CD4-positive, alpha-beta T cell (primary cell): ENCODE measurements around the gene ZMAT3. TPM values are rescaled to one million over a fixed set of nuclear protein-coding genes. Genes with fewer than 3 reads are reported as not detected.
A peak's percentile ranks its signal among the peaks of the same experiment; 100 is the strongest.

Source experiments
- ATAC-seq: fragments of 200-7000 bp; cut with Tn5 transposase; one replicate; pipeline ENCODE4 v1.10.0; 2022; ENCODE audit warnings: mild to moderate bottlenecking; ENCODE audit not compliant: poor library complexity
- CTCF ChIA-PET: fragments of 350-600 bp; sonication (Branson Sonifier 250); formaldehyde crosslinking; loops from one replicate; lab custom pipeline; 2021; ENCODE audit warnings: antibody characterized with exemption, inconsistent platforms; lab: Charles Lee
- POLR2A ChIA-PET: fragments of 350-600 bp; sonication (Branson Sonifier 250); formaldehyde crosslinking; loops from one replicate; lab custom pipeline; 2021; ENCODE audit warnings: antibody characterized with exemption, inconsistent platforms; lab: Charles Lee
- DNase-seq, 14 experiments: peaks; one replicate each; pipeline ENCODE4 v3.0.0-alpha.2; 2013 to 2020; ENCODE audit warnings: mixed read lengths in 2 of 14
- H3K27ac ChIP-seq, 2 donors: one replicate each; pipeline versions ENCODE4 v1.5.1 to v1.7.0; 2013; ENCODE audit warnings: low read length in 2 of 2, low read depth in 1 of 2, mild to moderate bottlenecking in 1 of 2
- H3K27me3 ChIP-seq, 2 experiments: 1 replicate in 1 of 2; 2 replicates in 1 of 2; pipeline versions ENCODE4 v1.6.1 to v1.7.0; 2013; ENCODE audit warnings: low read length in 2 of 2, control low read depth in 1 of 2, mild to moderate bottlenecking in 1 of 2, moderate library complexity in 1 of 2; ENCODE audit not compliant: insufficient read depth in 2 of 2, control insufficient read depth in 1 of 2
- H3K36me3 ChIP-seq: one replicate; pipeline ENCODE4 v1.6.1; 2013; ENCODE audit warnings: low read length, control low read depth; ENCODE audit not compliant: insufficient read depth
- H3K4me1 ChIP-seq: one replicate; pipeline ENCODE4 v1.6.1; 2013; ENCODE audit warnings: low read length, control low read depth; ENCODE audit not compliant: insufficient read depth
- H3K4me3 ChIP-seq: one replicate; pipeline ENCODE4 v1.5.1; 2013; ENCODE audit warnings: mild to moderate bottlenecking, low read length, moderate library complexity
- H3K9me3 ChIP-seq, 2 experiments: 1 replicate in 1 of 2; 2 replicates in 1 of 2; pipeline versions ENCODE4 v1.6.1 to v1.7.0; 2013; ENCODE audit warnings: low read length in 2 of 2, mild to moderate bottlenecking in 2 of 2, control low read depth in 1 of 2, moderate library complexity in 1 of 2; ENCODE audit not compliant: control insufficient read depth in 1 of 2, insufficient read depth in 1 of 2
- H3K27ac Mint-ChIP-seq: one replicate; pipeline ENCODE4 v1.8.0; 2020; ENCODE audit warnings: mixed read lengths
- H3K27me3 Mint-ChIP-seq: one replicate; pipeline ENCODE4 v1.8.0; 2021; ENCODE audit warnings: mixed read lengths
- H3K36me3 Mint-ChIP-seq: one replicate; pipeline ENCODE4 v1.8.0; 2021; ENCODE audit warnings: low read depth, mixed read lengths
- H3K4me1 Mint-ChIP-seq: one replicate; pipeline ENCODE4 v1.8.0; 2021; ENCODE audit warnings: low read depth, mixed read lengths
- H3K4me3 Mint-ChIP-seq: one replicate; pipeline ENCODE4 v1.8.0; 2020; ENCODE audit warnings: mild to moderate bottlenecking, mixed read lengths
- H3K9me3 Mint-ChIP-seq: one replicate; pipeline ENCODE4 v1.8.0; 2020; ENCODE audit warnings: mixed read lengths
- CTCF ChIP-seq: fragments of 200-600 bp; IDR thresholded peaks from one replicate; pipeline ENCODE4 v1.8.0; 2022; ENCODE audit warnings: antibody characterized with exemption, mild to moderate bottlenecking
- intact Hi-C, 2 experiments: fragments of 100-400 bp; cut with DNase I in 1 of 2; cut with micrococcal nuclease in 1 of 2; formaldehyde crosslinking; loops; one replicate each; pipeline versions ENCODE4 v1.15.1 to v1.9.0; 2023 to 2025; cut with DNase I, micrococcal nuclease
- total RNA-seq, 174 experiments: library from RNA in 2 of 174; stranded (reverse) in 2 of 174; gene quantifications; one replicate each; pipeline ENCODE4 v1.2.3 and lab custom pipeline; 2021 to 2026

ZMAT3 gene
- total RNA-seq, 2 experiments from 2014 or later, result 10.2 to 13.0 TPM

GRCh38 chr3:179073816-179074215 is 2.2 kb upstream of the ZMAT3 start:
- Mint-ChIP-seq H3K9me3 (no peaks in the 10 kb centered on the region), H3K27ac (peak overlapping the region; percentile 86), H3K27me3 (no peaks in the 10 kb centered on the region), H3K36me3 (peaks cover 14% of the 10 kb centered on the region), H3K4me3 (peak overlapping the region; percentile 54), H3K4me1 (peaks cover 55% of the 10 kb centered on the region)
- no peaks in the 10 kb centered on the region for H3K27me3 ChIP-seq
- no peak for DNase-seq
- no peak overlapping the region for H3K27ac ChIP-seq
- H3K4me3 ChIP-seq, result no peak overlapping the region
- ChIA-PET POLR2A (interaction anchor here (0.7 to 4.5 kb wide), 6 partner anchors 36 to 248 kb away, joined by 3 to 40 read pairs (median 4); partner anchors contain the start of gene PIK3CA), CTCF (no interaction called here)
- no peaks in the 10 kb centered on the region for H3K9me3 ChIP-seq
- intact Hi-C loops, result loop anchor here (2.0 to 5.0 kb wide), 3 partner anchors 37 to 73 kb away; no protein-coding TSS in a partner anchor
- no peaks in the 10 kb centered on the region for H3K36me3 ChIP-seq
- peaks cover 28% of the 10 kb centered on the region for H3K4me1 ChIP-seq
- no peak for ATAC-seq
- no peak for TF ChIP-seq CTCF

- Histone ChIP-seq H3K9me3 (no peaks in the 10 kb centered on the region), H3K27me3 (no peaks in the 10 kb centered on the region), H3K36me3 (peaks cover 5% of the 10 kb centered on the region), H3K4me3 (peak overlapping the region; percentile 78), H3K4me1 (peaks cover 30% of the 10 kb centered on the region), H3K27ac (peak overlapping the region; percentile 76 to 92)
- no peaks in the 10 kb centered on the region for H3K9me3 Mint-ChIP-seq
- peak overlapping the region; percentile 86 for H3K27ac Mint-ChIP-seq
- intact Hi-C loops, result loop anchor here (2.0 to 5.0 kb wide), 3 partner anchors 35 to 75 kb away; no protein-coding TSS in a partner anchor
- H3K36me3 Mint-ChIP-seq, result peaks cover 25% of the 10 kb centered on the region
- POLR2A ChIA-PET, result interaction anchor here (0.8 to 4.5 kb wide), 15 partner anchors 10 to 533 kb away, joined by 3 to 40 read pairs (median 7); partner anchors contain the start of genes MRPL47, NDUFB5, PIK3CA and ZNF639
- DNase-seq, result peak in 13 of 14 experiments; percentile 15 to 75 (median 48)
- CTCF ChIA-PET, result interaction anchor here (1.4 to 2.1 kb wide), 3 partner anchors 56 to 249 kb away, joined by 3 to 6 read pairs (median 4); no protein-coding TSS in a partner anchor
- peak overlapping the region; percentile 91 for H3K4me3 Mint-ChIP-seq
- peaks cover 66% of the 10 kb centered on the region for H3K4me1 Mint-ChIP-seq
- H3K27me3 Mint-ChIP-seq, result no peaks in the 10 kb centered on the region
- no peak for TF ChIP-seq CTCF
- ATAC-seq, result peak; percentile 61
Observed at GRCh38 chr3:179072100-179072438, 460 bp upstream of the ZMAT3 start.

DNA sequence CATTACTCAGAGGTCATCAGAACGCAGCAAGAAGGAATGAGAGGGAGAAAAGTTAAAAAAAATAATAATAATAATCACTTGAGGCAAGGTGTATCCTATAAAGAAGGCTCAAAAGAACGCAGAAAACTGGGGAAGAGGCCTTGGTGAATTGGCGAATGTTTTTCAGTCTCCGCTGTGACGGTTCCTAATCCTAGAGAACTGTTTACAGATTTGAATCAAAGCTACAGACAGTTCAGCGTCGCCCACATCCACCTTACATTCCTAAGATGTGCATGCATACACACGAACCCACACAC is 634 bp downstream of the ZMAT3 start:
- Histone ChIP-seq H3K4me3 (peak overlapping the region; percentile 78), H3K27me3 (no peaks in the 10 kb centered on the region), H3K36me3 (peaks cover 16% of the 10 kb centered on the region), H3K27ac (peak overlapping the region; percentile 7 to 92), H3K4me1 (peaks cover 30% of the 10 kb centered on the region), H3K9me3 (no peaks in the 10 kb centered on the region)
- H3K4me1 Mint-ChIP-seq, result peaks cover 77% of the 10 kb centered on the region
- DNase-seq, result no peak
- CTCF ChIA-PET, result interaction anchor here (1.4 to 2.1 kb wide), 3 partner anchors 55 to 251 kb away, joined by 3 to 6 read pairs (median 4); no protein-coding TSS in a partner anchor
- peak overlapping the region; percentile 99 for H3K4me3 Mint-ChIP-seq
- ATAC-seq, result no peak
- H3K36me3 Mint-ChIP-seq, result peaks cover 36% of the 10 kb centered on the region
- intact Hi-C loops, result loop anchor here (2.0 to 5.0 kb wide), 4 partner anchors 34 to 248 kb away; no protein-coding TSS in a partner anchor
- POLR2A ChIA-PET, result interaction anchor here (0.6 to 4.5 kb wide), 19 partner anchors 9 to 692 kb away, joined by 3 to 40 read pairs (median 6); partner anchors contain the start of genes ACTL6A, MRPL47, NDUFB5 and PIK3CA
- H3K27me3 Mint-ChIP-seq, result no peaks in the 10 kb centered on the region
- no peak for TF ChIP-seq CTCF
- no peaks in the 10 kb centered on the region for H3K9me3 Mint-ChIP-seq
- H3K27ac Mint-ChIP-seq, result peak overlapping the region; percentile 86
